WTC11 (cell line): ENCODE data around the gene PPP1R3F. TPM values are rescaled to one million over a fixed set of nuclear protein-coding genes. Genes with fewer than 3 reads are reported as not detected.

Experiments used
- ATAC-seq: fragments of 200-7000 bp; cut with Tn5 transposase; 2 replicates; pipeline ENCODE4 v1.10.0; 2021; ENCODE audit warnings: mild to moderate bottlenecking, moderate library complexity
- CTCF ChIA-PET: fragments of 300-600 bp; sonication (Branson Sonifier 250); formaldehyde crosslinking; loops from one replicate; lab custom pipeline; 2021; ENCODE audit warnings: antibody characterized with exemption; lab: Charles Lee
- POLR2A ChIA-PET: fragments of 350-600 bp; sonication (Branson Sonifier 250); formaldehyde crosslinking; loops from one replicate; lab custom pipeline; 2021; ENCODE audit warnings: antibody characterized with exemption; lab: Charles Lee
- DNase-seq: peaks from one replicate; pipeline ENCODE4 v3.0.0; 2021; ENCODE audit warnings: low spot score
- H3K27ac Mint-ChIP-seq: 2 replicates; pipeline ENCODE4 v1.8.0; 2021; ENCODE audit warnings: mixed read lengths
- H3K27me3 Mint-ChIP-seq: 2 replicates; pipeline ENCODE4 v1.8.0; 2021; ENCODE audit warnings: low read depth, mild to moderate bottlenecking, moderate library complexity, mixed read lengths
- H3K36me3 Mint-ChIP-seq: 2 replicates; pipeline ENCODE4 v1.8.0; 2021; ENCODE audit warnings: mixed read lengths
- H3K4me1 Mint-ChIP-seq: 2 replicates; pipeline ENCODE4 v1.8.0; 2022; ENCODE audit warnings: mixed read lengths
- H3K4me3 Mint-ChIP-seq: 2 replicates; pipeline ENCODE4 v1.8.0; 2021; ENCODE audit warnings: mild to moderate bottlenecking, moderate library complexity, mixed read lengths
- H3K9me3 Mint-ChIP-seq: 2 replicates; pipeline ENCODE4 v1.8.0; 2021; ENCODE audit warnings: mixed read lengths
- CDX4 ChIP-seq: fragments of 250-450 bp; sonication (Bioruptor Pico); IDR thresholded peaks from 2 replicates; pipeline ENCODE4 v1.9.0; 2021; ENCODE audit warnings: moderate library complexity, mild to moderate bottlenecking, inconsistent platforms, borderline replicate concordance
- CREB1 ChIP-seq: sonication (generic); formaldehyde crosslinking; IDR thresholded peaks from 2 replicates; pipeline ENCODE4 v1.8.0; 2023; ENCODE audit warnings: mild to moderate bottlenecking, missing genetic modification reagents
- E2F5 ChIP-seq: sonication (generic); formaldehyde crosslinking; IDR thresholded peaks from 2 replicates; pipeline ENCODE4 v1.8.1; 2022; ENCODE audit warnings: mild to moderate bottlenecking, moderate library complexity, missing genetic modification reagents
- FOXP1 ChIP-seq: sonication (generic); formaldehyde crosslinking; IDR thresholded peaks from 2 replicates; pipeline ENCODE4 v1.8.0; 2022; ENCODE audit warnings: missing genetic modification reagents, mild to moderate bottlenecking, moderate library complexity, borderline replicate concordance
- GABPB1 ChIP-seq: sonication (generic); formaldehyde crosslinking; IDR thresholded peaks from 2 replicates; pipeline ENCODE4 v1.8.1; 2023; ENCODE audit warnings: mild to moderate bottlenecking, missing genetic modification reagents
- IRF1 ChIP-seq: sonication (generic); formaldehyde crosslinking; IDR thresholded peaks from 2 replicates; pipeline ENCODE4 v1.8.0; 2023; ENCODE audit warnings: missing genetic modification reagents
- JAZF1 ChIP-seq: fragments of 250-450 bp; sonication (Bioruptor Pico); IDR thresholded peaks from 2 replicates; pipeline ENCODE4 v1.9.0; 2021; ENCODE audit warnings: moderate library complexity, mild to moderate bottlenecking, inconsistent platforms
- NFATC4 ChIP-seq: fragments of 250-450 bp; sonication (Bioruptor Pico); IDR thresholded peaks from 2 replicates; pipeline ENCODE4 v1.9.0; 2021; ENCODE audit warnings: mild to moderate bottlenecking
- total RNA-seq: library from RNA; stranded (reverse); gene quantifications from 3 replicates; pipeline ENCODE4 v1.2.3, GENCODE V29; 2021
- TF ChIP-seq, protein P1 (sequence below): sonication (generic); formaldehyde crosslinking; IDR thresholded peaks from 2 replicates; pipeline ENCODE4 v1.8.0; 2022; ENCODE audit warnings: mild to moderate bottlenecking, missing genetic modification reagents
- TF ChIP-seq, protein P2 (sequence below): sonication (generic); formaldehyde crosslinking; IDR thresholded peaks from 2 replicates; pipeline ENCODE4 v1.8.1; 2023; ENCODE audit warnings: mild to moderate bottlenecking, missing genetic modification reagents, moderate library complexity
- TF ChIP-seq, protein P3 (sequence below): sonication (generic); formaldehyde crosslinking; IDR thresholded peaks from 2 replicates; pipeline ENCODE4 v1.8.1; 2023; ENCODE audit warnings: mild to moderate bottlenecking, missing genetic modification reagents, borderline replicate concordance
- TF ChIP-seq, protein P4 (sequence below): sonication (generic); formaldehyde crosslinking; IDR thresholded peaks from 2 replicates; pipeline ENCODE4 v1.8.0; 2022; ENCODE audit warnings: mild to moderate bottlenecking, missing genetic modification reagents

PPP1R3F gene
- total RNA-seq, 1 experiment from 2014 or later, result 7.0 TPM

DNA sequence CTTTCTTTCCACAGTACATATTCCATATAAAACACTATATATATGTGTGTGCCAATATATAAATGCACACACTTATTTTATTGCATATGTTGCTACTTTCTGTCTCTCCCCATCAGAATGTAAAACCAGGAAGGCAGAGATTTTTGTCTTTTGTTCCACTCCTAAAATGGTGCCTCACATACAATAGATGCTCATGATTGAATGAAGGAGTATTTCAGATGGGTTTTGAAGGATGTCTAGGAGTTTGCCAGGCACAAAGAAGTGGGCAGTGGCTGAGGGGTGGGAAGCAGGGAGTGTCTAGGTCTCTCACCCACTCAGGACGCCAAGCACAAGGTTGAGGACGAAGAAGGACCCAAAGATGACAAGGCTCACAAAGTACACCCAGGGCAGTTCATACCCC lies 41.9 kb upstream of the PPP1R3F start:
- CTCF ChIA-PET, result interaction anchor here (1.1 to 2.3 kb wide), 3 partner anchors 18 to 37 kb away, joined by 3 to 13 read pairs (median 4); no protein-coding TSS in a partner anchor
- H3K4me3 Mint-ChIP-seq, result no peak overlapping the region
- H3K4me1 Mint-ChIP-seq, result peaks cover 10% of the 10 kb centered on the region
- ATAC-seq, result no peak
- DNase-seq, result no peak
- no peaks in the 10 kb centered on the region for H3K9me3 Mint-ChIP-seq
- POLR2A ChIA-PET, result no interaction called here
- TF ChIP-seq CREB1 (no peak), FOXP1 (CRISPR knock-in tag) (no peak), CDX4 (CRISPR knock-in tag) (no peak), E2F5 (CRISPR knock-in tag) (no peak), NFATC4 (CRISPR knock-in tag) (no peak)
- TF ChIP-seq, protein P1, sequence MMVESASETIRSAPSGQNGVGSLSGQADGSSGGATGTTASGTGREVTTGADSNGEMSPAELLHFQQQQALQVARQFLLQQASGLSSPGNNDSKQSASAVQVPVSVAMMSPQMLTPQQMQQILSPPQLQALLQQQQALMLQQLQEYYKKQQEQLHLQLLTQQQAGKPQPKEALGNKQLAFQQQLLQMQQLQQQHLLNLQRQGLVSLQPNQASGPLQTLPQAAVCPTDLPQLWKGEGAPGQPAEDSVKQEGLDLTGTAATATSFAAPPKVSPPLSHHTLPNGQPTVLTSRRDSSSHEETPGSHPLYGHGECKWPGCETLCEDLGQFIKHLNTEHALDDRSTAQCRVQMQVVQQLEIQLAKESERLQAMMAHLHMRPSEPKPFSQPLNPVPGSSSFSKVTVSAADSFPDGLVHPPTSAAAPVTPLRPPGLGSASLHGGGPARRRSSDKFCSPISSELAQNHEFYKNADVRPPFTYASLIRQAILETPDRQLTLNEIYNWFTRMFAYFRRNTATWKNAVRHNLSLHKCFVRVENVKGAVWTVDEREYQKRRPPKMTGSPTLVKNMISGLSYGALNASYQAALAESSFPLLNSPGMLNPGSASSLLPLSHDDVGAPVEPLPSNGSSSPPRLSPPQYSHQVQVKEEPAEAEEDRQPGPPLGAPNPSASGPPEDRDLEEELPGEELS (CRISPR knock-in tag), result no peak
- TF ChIP-seq, protein P2, sequence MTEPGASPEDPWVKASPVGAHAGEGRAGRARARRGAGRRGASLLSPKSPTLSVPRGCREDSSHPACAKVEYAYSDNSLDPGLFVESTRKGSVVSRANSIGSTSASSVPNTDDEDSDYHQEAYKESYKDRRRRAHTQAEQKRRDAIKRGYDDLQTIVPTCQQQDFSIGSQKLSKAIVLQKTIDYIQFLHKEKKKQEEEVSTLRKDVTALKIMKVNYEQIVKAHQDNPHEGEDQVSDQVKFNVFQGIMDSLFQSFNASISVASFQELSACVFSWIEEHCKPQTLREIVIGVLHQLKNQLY (CRISPR knock-in tag), result no peak
- TF ChIP-seq, protein P3, sequence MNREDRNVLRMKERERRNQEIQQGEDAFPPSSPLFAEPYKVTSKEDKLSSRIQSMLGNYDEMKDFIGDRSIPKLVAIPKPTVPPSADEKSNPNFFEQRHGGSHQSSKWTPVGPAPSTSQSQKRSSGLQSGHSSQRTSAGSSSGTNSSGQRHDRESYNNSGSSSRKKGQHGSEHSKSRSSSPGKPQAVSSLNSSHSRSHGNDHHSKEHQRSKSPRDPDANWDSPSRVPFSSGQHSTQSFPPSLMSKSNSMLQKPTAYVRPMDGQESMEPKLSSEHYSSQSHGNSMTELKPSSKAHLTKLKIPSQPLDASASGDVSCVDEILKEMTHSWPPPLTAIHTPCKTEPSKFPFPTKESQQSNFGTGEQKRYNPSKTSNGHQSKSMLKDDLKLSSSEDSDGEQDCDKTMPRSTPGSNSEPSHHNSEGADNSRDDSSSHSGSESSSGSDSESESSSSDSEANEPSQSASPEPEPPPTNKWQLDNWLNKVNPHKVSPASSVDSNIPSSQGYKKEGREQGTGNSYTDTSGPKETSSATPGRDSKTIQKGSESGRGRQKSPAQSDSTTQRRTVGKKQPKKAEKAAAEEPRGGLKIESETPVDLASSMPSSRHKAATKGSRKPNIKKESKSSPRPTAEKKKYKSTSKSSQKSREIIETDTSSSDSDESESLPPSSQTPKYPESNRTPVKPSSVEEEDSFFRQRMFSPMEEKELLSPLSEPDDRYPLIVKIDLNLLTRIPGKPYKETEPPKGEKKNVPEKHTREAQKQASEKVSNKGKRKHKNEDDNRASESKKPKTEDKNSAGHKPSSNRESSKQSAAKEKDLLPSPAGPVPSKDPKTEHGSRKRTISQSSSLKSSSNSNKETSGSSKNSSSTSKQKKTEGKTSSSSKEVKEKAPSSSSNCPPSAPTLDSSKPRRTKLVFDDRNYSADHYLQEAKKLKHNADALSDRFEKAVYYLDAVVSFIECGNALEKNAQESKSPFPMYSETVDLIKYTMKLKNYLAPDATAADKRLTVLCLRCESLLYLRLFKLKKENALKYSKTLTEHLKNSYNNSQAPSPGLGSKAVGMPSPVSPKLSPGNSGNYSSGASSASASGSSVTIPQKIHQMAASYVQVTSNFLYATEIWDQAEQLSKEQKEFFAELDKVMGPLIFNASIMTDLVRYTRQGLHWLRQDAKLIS (CRISPR knock-in tag), result no peak
- TF ChIP-seq, protein P4, sequence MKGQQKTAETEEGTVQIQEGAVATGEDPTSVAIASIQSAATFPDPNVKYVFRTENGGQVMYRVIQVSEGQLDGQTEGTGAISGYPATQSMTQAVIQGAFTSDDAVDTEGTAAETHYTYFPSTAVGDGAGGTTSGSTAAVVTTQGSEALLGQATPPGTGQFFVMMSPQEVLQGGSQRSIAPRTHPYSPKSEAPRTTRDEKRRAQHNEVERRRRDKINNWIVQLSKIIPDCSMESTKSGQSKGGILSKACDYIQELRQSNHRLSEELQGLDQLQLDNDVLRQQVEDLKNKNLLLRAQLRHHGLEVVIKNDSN (CRISPR knock-in tag), result no peak
- TF ChIP-seq, all 79 proteins: peak for 0
- no peaks in the 10 kb centered on the region for H3K36me3 Mint-ChIP-seq
- H3K27ac Mint-ChIP-seq, result no peak overlapping the region
- peaks cover 20% of the 10 kb centered on the region for H3K27me3 Mint-ChIP-seq

DNA sequence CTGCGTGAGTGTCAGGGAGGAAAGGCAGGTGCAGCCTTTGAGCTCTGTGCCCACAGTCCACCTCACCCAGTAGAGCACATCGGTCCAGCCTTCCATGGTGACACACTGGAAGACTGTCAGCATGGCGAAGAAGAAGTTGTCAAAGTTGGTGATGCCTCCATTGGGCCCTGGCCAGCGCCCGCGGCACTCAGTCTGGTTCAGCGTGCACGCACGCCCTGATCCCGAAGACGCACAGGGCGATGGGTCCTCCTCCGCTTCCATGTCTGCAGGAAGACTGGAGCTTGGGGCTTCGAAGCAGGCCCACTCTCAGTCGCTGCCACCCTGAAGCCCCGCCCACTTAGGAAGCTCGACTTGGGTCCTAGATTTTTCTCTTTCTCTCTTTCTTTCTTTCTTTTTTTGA lies 41.4 kb upstream of the PPP1R3F start:
- Mint-ChIP-seq H3K36me3 (no peaks in the 10 kb centered on the region), H3K4me3 (no peak overlapping the region), H3K27ac (no peak overlapping the region), H3K4me1 (peaks cover 10% of the 10 kb centered on the region), H3K27me3 (peaks cover 20% of the 10 kb centered on the region), H3K9me3 (no peaks in the 10 kb centered on the region)
- ATAC-seq, result no peak
- TF ChIP-seq, protein P2 (CRISPR knock-in tag), result no peak
- no peak for TF ChIP-seq CREB1
- no peak for TF ChIP-seq JAZF1 (CRISPR knock-in tag)
- no peak for TF ChIP-seq GABPB1
- no peak for TF ChIP-seq IRF1 (CRISPR knock-in tag)
- CTCF ChIA-PET, result interaction anchor here (0.6 to 2.3 kb wide), 4 partner anchors 10 to 43 kb away, joined by 4 to 13 read pairs (median 7); no protein-coding TSS in a partner anchor
- POLR2A ChIA-PET, result no interaction called here
- DNase-seq, result no peak
